GM19324 (cell line): ENCODE results near the gene POMC.
"Not testable (repeated sequence)": the region's sequence is repeated elsewhere in the genome, so short reads cannot be mapped to it uniquely, and the experiment has no call there.

Experiments
- ATAC-seq: cut with Tn5 transposase; IDR thresholded peaks from one replicate; pipeline ENCODE4 v1.9.1; 2021; ENCODE audit warnings: mild to moderate bottlenecking, moderate library complexity; ENCODE audit not compliant: unreplicated experiment, low FRiP score

The POMC gene

DNA sequence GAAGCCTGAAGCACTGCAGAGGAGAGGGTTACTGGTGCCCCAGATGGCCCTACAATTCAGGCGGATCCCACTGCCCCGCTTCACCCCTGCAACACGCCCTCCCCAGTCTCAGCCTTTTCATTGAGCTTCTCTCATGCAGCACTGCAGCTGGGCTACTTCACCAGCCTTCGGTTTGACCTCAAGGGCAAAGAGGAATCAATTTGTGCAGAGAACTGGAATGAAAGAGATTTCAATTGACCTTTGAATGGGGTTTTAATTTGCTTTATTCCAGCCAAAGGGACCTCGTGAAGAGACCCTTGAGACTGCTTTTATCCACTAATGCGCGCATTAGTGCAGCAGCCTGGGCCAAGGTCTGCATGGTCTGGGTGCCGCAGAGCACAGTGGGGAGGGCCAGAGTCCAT, 8.8 kb upstream of the POMC start:
- ATAC-seq, result no peak

DNA sequence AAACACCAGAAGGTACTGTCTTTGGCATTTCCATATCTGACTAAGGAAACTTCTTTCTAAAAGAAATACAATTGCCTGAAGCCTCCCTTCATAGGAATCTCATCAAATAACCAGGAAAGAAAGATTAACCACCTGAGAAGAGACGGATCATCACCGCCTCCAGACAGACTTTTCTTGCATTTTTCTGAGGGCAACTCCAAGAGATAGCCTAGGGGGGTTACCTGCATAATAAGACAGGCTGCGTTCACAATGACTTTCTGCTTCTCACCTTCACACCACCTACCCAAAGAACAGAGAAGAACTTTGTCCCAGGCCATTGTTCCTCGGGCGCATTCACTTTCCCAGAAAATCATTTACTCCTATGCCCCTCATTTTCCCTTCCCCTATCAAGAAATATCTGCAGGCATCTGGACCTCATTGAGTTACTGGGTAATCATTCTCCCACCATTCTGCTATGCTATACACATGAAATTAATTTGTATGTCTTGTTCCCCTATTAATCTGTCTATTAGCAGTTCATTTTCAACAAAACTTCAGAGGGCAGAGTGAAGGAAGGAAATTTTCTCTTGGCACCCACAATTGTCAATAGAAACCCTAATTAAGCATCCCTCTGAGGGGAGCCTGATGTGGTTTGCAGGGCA, 8.3 kb upstream of the POMC start:
- no peak for ATAC-seq

DNA sequence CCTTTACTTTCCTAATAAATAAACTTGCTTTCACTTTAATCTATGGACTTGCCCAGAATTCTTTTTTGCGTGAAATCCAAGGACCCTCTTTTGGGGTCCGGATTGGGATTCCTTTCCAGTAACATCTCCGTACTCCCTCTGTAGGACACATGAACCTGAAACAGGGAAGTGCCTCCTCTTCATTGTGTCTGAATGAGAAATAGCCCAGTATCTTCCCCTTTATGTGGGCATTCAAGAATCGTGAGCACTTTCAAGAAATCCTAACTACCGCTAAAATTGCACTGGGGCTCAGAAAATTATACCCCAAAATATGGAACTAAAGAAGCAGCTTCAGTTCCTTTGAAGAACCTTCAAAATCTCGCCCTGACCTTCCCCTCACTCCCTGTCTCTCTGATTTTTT, 7.8 kb upstream of the POMC start:
- no peak for ATAC-seq

DNA sequence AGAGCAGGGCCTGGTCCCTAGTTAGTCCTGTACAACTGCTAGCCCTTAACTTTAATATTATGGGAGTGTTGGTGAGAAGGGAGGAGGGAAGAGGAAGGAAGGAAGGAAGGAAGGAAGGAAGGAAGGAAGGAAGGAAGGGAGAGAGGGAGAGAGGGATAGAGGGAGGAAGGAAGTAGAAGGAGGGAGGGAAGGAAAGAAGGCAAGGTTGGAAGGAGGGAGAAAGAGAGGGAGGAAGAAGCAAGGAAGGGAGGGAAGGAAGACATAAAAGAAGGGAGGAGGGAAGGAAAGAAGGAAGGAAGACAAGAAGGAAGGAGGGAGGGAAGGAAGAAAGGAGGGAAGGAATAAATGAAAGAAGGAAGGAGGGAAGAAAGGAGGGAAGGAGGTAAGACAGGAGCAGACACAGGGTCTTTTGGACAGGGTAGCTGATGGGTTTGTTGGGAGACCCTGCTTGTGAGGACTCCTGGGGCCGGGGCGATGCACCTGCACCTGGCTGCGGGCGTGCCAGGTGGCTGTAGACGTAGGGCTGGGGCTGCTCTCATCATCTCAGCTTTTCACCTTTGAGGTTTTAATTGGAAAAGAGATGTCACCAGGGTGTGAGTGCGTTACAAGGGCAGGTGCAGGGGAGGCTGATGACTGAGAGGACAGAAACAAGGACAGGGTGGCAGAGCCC, 5.9 kb upstream of the POMC start:
- no peak for ATAC-seq

DNA sequence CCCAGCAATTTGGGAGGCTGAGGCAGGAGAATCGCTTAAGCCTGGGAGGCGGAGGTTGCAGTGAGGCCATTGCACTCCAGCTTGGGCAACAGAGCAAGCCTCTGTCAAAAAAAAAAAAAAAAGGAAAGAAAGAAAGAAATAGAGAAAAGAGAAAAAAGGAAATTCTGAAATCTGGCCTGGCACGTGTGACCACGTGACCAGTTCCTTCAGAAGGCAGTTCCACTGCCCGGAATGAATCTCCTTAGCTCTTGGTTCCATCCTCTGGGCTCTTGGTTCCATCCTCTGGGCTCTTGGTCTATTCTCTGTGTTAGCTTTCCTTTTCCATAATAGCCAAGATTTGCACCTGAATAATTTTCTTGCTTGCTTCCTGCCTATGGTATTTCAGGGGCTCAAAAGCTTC, 5.3 kb upstream of the POMC start:
- no peak for ATAC-seq

DNA sequence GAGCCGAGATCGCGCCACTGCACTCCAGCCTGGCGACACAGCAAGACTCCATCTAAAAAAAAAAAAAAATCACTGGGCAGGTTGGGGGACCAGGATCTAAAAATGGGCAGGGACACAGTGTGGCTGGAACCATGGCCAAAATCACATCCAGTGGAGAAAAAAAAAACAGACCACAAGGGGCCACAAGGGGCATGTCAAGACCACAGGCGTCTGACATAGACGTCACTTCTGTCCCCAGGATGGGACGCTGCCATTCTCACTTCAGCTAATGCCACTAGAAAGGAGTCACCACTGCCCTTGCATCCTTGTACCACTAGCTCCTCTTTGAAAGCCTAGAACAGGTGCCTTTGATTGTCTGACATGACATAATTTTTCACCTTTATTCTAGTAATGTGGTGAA, 2.5 kb upstream of the POMC start:
- ATAC-seq, result no peak

DNA sequence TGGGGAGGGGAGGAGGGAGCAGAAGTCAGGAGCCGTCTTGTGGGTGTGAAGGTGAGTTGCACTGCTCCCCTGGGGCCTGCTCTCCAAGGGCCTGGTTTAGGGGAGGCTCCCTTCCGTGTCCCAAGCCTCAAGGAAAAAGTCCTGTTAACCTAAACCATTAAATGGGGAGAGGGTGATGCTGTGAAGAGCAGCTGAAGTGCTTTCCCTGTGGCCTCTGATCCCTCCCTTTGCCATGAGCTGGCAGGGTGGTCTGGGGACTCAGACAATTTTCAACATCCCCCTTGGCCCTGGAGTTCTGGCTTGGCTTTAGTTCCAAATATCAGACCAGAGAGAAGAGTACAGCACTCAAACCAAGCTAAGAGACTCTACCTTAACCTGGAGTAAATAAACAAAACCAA, 692 bp upstream of the POMC start:
- ATAC-seq, result no peak

DNA sequence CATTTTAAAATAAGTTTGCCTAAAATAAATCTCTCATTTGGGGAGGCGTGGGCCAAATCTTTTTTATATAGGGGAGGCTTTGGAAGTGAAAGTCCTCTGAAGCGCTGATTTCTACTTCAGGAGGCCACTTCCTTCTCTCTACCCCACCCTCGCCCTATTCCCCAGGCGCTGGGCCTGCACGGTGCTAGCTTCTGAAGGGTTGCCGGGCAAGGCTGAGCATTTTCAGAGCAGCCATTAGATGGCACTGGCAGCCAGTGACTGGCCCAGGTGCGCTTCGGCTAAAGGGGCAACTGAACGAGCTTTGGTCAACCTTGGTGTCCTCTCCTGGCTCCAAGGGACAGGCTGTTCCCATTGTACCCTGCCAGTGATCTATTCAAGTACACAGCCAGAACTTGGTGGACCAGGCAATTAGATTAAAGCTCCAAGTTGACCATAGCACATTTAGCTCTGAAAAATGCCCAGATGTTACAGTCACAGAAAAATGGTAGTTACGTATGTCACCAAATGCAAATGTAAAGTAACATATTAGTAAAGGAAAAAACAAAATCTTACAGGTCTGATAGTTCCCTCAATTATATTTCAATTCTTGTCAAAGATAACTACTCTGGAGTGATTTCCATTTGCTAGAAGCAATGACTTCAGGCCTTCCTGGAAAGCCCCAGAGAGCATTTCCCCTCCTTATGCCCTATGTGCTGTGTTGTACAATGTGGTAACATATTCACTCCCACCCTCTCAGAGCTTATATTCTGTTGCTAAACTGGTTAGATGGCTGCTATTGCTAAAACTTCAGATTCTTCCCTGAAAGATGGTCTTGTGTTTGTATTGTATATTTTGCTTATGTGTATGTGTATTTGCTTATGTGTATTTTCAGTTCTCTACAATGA, 2.1 kb downstream of the POMC start:
- peak; percentile 65 for ATAC-seq

DNA sequence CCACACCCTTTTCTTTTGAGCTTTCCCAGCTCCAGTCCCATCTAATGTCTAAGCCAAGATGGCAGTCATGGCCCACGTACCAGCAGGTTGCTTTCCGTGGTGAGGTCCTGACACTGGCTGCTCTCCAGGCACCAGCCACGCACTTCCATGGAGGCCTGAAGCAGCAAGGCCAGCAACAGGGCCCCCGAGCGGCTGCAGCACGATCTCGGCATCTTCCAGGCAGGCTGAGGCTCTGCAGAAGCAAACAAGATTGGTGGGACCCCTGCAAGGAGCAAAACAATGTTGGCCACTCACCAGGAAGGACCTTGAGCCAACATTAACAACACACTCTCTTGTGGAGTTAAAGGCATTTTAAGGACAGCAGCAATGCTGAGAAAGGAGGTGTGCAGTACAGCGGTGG, 3.8 kb downstream of the POMC start:
- no peak for ATAC-seq

DNA sequence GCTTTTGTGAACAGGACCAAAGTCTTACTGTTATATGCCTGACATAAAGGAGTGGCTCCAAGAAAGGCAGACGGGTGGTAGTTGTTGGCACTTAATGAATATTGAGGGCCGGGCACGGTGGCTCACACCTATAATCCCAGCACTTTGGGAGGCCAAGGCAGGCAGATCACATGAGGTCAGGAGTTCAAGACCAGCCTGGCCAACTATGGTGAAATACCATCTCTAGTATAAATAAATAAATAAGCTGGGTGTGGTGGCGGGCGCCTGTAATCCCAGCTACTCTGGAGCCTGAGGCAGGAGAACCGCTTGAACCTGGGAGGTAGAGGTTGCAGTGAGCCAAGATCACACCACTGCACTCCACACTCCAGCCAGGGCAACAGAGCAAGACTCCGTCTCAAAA, 6.3 kb downstream of the POMC start:
- ATAC-seq, result not testable (repeated sequence)

DNA sequence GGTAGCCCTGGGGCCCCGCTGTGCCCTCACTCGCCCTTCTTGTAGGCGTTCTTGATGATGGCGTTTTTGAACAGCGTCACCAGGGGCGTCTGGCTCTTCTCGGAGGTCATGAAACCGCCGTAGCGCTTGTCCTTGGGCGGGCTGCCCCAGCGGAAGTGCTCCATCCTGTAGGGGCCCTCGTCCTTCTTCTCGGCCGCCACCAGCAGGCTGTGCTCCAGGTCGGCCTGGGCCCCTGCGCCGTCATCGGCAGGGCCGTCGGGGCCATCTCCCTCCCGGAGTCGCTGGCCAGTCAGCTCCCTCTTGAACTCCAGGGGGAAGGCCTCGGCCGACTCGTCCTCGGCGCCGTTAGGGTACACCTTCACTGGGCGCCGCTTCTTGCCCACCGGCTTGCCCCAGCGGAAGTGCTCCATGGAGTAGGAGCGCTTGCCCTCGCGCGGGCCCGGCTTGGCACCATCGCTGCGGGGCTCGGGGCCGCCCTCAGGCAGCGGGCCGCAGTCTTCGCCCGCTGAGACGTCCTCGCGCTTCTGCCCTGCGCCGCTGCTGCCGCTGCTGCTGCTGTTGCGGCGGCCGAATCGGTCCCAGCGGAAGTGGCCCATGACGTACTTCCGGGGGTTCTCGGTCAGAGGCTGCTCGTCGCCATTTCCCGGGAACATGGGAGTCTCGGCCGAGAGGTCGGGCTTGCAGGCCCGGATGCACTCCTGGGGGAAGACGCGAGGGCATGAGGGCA, 7.2 kb downstream of the POMC start:
- ATAC-seq, result peak; percentile 58

DNA sequence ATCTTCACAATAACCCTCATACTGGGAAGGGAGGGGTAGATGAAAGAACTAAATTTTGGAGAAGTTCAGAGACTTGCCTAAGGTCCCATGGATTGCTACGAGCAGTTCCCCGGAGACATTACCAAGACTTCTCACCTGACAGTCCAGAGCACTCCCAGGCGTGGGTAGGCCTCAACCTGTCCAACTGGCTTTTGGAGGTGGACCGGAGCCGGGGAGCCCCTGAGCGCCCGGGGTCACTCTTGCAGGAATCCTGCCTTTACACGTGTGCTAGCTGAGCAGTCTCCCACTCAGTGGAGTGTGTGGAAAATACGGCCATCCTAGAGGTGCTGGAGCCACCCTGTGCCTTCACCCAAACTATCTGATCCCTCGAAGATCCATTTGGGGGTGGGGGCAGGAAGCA, 8.0 kb downstream of the POMC start:
- no peak for ATAC-seq

DNA sequence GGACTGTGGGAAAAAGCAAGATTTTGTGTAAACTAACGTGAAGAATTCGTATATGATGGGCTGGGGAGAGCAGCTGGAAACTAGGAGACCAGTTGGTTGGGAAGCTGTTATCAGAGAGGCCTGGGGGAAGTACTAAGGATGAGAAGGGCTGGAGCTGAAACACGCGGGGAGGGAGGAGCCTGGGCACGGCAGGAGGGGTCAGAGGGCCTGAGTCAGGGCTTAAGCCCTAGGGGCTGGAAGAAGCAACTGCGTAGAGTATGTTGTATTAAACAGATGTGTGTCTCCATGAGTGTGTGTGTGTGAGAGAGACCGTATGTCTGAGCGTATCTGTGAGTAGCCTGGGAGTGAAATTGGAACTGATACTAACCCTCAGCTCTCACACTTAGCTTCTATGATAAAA, 8.4 kb downstream of the POMC start:
- no peak for ATAC-seq

DNA sequence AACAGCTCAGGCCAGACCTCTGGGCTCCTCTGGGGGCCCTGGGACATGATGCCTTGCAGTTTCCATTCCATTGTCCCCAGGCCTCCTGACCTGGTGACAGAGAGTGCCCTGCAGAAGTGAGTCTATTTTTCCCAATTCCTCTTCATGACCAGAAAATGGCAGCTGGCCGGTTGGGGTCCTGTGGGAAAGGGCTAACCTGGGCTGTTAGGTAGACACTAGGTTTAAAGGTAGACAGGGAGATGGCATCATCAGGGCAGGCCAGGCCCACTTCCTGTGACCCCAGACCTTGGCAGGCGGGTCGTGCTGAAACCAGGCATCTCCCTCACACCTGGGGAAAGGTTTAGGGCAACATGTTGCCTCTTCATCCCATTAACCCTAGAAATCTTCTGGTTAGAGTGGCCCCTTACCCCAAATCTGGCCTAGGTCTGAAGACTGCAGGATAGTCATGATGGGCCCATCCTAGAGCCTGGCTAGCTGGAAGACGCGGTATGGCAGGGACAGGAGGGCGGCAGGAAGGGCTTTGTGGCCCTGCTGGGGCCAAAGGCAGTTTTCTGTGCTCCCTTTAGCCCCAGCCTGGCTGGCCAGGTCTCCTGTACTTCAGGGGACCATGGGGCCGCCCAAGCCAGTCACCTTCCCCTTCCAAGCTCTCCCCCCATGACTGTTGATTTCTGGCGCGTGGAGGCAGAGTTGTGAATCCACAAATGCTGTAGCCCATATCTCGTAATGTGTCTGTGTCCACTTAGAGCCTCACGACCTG, 10.1 kb downstream of the POMC start:
- ATAC-seq, result no peak

DNA sequence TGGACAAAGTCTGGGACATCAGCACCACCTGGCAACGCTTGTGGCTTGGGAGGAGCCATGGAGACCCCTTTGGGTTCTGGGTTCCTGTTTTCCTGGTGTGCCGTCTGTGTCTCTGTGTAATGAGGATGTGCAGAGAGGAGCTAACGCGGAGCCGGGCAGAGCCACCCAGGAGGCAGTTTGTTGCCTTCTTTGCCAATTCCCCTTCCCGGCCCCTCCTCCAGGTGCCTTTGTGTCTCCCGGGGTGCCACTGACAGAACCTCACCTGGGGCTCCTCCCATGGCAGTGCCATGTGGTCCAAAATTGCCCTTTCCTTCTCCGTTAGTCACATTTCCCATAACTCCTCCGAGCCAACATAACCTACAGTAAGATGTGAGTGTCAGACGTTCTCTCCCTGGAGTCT, 13.0 kb downstream of the POMC start:
- ATAC-seq, result no peak

DNA sequence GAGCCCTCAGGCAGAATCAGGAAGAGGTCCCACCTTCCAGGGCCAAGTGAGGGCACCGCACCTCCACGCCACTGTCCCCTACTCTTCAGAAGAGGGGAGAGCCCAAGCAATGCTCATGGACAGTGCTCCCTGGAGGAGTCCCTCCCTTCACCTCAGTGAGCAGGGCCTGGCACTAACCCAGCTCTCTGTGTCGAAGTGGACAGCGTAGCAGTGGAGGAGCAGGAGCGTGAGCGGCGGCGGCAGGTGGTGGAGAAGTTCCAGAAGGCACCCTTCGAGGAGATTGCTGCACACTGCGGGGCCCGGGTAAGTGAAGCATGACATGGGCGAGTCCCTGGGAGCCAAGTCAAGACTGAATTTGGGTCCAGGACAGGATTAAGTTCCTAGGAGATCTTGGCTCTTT, 16.7 kb downstream of the POMC start:
- ATAC-seq, result no peak

DNA sequence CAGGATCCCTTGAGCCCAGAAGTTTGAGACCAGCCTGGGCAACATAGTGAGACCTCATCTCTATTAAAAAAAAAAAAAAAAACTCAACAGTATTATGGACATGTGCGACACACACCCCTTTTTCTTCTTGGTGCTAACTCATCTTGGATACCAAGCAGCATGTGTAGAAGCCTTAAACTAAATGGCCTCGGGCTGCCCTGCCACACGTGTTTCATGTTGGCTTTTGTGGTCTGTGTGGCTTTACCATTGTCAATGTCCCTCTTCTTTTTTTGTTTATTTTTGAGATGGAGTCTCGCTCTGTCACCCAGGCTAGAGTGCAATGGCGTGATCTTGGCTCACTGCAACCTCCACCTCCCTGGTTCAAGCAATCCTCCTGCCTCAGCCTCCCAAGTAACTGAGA, 17.4 kb downstream of the POMC start:
- not testable (repeated sequence) for ATAC-seq

DNA sequence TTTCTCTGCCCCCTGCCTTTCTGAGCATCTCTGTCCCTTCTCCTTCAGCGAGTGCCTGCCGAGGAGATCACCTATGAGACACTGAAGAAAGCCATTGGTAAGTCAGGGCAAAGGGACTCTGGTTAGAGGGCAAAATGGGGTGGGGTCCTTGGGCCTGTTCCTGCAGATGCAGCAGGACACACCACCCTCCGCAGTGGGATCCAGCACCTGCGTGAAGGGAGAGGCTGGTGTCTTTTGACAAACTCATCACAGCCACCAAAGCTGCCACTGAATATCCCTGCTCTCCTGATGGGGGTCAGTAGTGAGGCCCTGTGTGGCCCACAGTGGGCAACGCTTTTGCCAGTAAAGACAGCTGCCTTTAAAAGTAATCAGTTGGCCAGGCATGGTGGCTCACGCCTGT, 18.7 kb downstream of the POMC start:
- ATAC-seq, result no peak

DNA sequence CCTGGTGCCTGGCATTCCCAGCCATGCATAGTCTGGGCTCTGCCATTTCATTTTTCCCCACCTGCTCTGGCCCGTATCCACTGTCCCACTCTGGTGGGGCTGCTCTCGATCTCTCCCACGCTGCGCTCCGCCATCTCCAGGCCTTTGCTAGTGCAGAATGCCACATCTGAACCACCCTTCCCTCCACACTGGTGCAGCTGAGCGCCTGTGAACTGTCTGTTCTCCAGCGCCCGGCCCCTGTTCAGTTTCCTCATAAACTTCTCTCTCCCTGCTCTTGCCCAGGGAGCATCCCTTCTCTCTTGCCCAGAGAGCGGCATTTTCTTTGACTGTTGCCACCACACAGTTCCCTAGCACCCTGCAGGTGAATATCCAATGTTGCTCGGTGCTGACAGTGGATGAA, 21.5 kb downstream of the POMC start:
- ATAC-seq, result no peak

DNA sequence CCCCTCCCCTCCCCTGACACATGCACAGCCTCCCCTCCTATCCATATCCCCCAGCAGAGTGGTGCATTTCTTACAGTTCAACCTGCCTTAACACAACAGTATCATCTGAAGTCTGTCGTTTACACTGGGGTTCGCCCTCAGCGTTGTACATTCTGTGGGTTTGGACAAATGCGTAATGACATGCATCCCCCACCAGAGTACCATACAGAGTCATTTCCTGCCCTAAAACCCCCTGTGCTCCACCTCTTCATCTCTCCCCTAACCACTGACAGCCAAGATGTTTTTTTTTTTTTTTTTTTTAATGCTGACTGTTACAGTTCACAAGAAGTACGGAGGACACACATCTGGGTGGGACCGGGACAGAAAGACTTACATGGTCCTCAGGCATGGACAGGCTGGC, 22.6 kb downstream of the POMC start:
- no peak for ATAC-seq
